ENCODE measurements around the gene FGF1.

FGF1 gene

DNA sequence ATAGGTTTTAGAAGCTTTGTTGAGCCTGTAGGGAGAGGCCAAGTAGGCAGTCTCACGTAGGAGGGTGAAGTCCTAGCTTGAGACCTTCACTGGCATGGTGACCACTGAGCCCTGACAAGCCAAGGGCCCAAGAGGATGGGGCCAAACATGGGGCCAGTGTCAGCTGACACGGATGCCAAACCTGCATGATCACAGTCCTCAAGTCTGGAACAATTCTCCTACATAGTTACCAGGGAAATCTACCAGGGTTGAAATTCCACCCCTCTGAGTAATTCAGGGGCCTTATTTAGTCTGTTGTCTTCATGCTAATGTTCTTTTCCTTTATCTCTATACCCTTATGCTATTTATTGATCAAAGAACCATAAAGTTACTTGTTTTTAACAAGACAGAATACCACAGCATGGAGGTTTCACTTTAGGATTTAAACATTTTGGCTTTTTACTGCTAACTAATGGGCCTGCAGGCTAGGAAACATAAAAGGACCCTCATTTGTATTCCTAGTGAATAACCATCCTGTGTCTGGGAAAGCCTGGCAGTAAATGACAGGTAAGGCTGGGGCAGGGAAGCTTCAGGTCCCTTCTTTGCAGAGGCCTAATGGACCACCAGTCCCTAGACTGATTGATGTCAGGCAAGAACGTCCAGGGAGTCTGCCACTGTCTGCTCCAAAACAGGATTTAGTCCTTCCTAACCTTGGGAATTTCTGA lies 140.8 kb downstream of the FGF1 start:
- DNase-seq (ENCODE audit: low read depth): no peak
- no peak overlapping the region for H3K4me3 ChIP-seq (ENCODE audit: low read depth, low read length)
- TF ChIP-seq, protein P1, sequence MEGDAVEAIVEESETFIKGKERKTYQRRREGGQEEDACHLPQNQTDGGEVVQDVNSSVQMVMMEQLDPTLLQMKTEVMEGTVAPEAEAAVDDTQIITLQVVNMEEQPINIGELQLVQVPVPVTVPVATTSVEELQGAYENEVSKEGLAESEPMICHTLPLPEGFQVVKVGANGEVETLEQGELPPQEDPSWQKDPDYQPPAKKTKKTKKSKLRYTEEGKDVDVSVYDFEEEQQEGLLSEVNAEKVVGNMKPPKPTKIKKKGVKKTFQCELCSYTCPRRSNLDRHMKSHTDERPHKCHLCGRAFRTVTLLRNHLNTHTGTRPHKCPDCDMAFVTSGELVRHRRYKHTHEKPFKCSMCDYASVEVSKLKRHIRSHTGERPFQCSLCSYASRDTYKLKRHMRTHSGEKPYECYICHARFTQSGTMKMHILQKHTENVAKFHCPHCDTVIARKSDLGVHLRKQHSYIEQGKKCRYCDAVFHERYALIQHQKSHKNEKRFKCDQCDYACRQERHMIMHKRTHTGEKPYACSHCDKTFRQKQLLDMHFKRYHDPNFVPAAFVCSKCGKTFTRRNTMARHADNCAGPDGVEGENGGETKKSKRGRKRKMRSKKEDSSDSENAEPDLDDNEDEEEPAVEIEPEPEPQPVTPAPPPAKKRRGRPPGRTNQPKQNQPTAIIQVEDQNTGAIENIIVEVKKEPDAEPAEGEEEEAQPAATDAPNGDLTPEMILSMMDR (IDR thresholded peaks at IDR 0.05; ENCODE audit: control insufficient read depth, extremely low read depth, insufficient read depth): no peak

DNA sequence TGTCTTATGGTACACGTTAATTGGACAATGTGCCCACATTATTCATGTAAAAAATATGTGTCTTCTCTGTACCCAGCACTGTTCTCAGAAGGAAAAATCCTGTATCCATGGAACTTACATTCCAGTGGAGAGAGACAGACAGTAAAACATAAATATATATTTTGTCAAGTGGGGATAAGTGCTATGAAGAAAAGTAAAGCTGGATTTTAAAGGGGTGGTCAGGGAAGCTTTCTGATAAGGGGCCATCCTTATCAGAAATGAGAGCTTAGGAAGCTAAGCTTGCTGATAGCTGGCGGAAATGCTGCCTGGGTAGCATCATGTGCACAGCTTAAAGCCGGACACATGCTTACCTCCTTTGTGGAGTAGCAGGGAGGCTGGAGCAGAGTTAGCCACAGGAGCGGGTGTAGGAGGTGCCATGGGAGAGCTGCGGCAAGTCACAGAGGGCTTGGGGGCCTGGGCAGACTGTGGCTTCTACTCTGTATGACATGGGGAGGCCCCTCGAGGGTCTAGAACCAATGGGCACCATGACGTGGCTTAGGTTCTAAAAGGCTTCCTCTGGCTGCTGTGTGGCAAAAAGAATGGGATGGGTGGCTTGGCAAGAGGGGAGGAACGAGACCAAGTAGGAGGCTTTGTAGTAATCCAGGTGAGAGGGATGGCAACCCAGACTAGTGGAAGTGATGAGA lies 141.7 kb downstream of the FGF1 start:
- no peak for DNase-seq (ENCODE audit: low read depth)
- H3K4me3 ChIP-seq (ENCODE audit: low read depth, low read length): no peak overlapping the region
- TF ChIP-seq, protein P1 (IDR thresholded peaks at IDR 0.05; ENCODE audit: control insufficient read depth, extremely low read depth, insufficient read depth): no peak

DNA sequence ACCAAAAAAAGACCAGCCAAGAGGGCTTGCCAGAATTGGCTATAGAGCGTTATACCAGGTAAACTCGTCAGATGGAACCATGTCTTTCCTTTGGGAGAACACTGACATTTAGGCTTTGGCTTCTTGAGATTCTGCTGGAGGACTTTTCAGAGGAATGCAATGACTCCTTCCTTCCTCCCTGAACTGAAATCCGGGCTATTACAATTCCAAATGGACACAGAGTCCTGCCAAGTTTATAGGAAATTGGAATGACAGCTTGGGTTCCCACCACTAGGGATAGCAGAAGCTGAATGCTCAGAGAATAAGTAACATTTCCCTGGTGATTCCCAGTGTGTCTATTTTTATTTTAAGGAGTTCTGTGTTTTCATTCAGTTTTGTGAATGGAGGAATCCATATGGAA lies 143.0 kb downstream of the FGF1 start:
- TF ChIP-seq, protein P1 (IDR thresholded peaks at IDR 0.05; ENCODE audit: control insufficient read depth, extremely low read depth, insufficient read depth): no peak
- no peak overlapping the region for H3K4me3 ChIP-seq (ENCODE audit: low read depth, low read length)
- no peak for DNase-seq (ENCODE audit: low read depth)
